ENCODE results near the gene ABHD13.

- TF ChIP-seq POLR2A (IDR thresholded peaks at IDR 0.05; ENCODE audit: low read length) (no peak), GATA1 (IDR thresholded peaks at IDR 0.05; ENCODE audit: low read depth, low read length) (no peak)
Observed at GRCh38 chr13:108176685-108177274, 41.4 kb upstream of the ABHD13 start.
